Renal cortical epithelial cell (primary cell): ENCODE data around the gene LHFPL2. TPM values are rescaled to one million over a fixed set of nuclear protein-coding genes. Genes with fewer than 3 reads are reported as not detected.
A peak's percentile ranks its signal among the peaks of the same experiment; 100 is the strongest.

Experiments
- DNase-seq: peaks from one replicate; pipeline ENCODE4 v3.0.0-alpha.2; 2011; ENCODE audit warnings: low read depth
- total RNA-seq: library from RNA; depleted of rRNA; stranded (reverse); fragments of >200 nt; gene quantifications from 2 replicates; pipeline ENCODE4 v1.2.3, GENCODE V29; 2014

Gene LHFPL2
- total RNA-seq, 1 donor from 2014 or later = 19.2 TPM

- peak; percentile 90 for DNase-seq
These were observed 143.6 kb downstream of the LHFPL2 start for GRCh38 chr5:78504704-78505677.

GRCh38 chr5:78503958-78504653, 144.5 kb downstream of the LHFPL2 start:
- no peak for DNase-seq

- peak; percentile 53 for DNase-seq
These were observed 146.9 kb downstream of the LHFPL2 start for GRCh38 chr5:78501411-78502352.

GRCh38 chr5:78500871-78501270, 147.7 kb downstream of the LHFPL2 start:
- DNase-seq = no peak

GRCh38 chr5:78500028-78500427, 148.5 kb downstream of the LHFPL2 start:
- DNase-seq = no peak

- DNase-seq = no peak
These were observed 149.1 kb downstream of the LHFPL2 start for GRCh38 chr5:78499485-78499884.

- DNase-seq = no peak
These were observed 150.7 kb downstream of the LHFPL2 start for GRCh38 chr5:78497573-78498533.

GRCh38 chr5:78496373-78496772, 152.2 kb downstream of the LHFPL2 start:
- peak; percentile 68 for DNase-seq

- DNase-seq = no peak
These were observed 152.8 kb downstream of the LHFPL2 start for GRCh38 chr5:78495800-78496199.

- peak; percentile 26 for DNase-seq
These were observed 155.9 kb downstream of the LHFPL2 start for GRCh38 chr5:78492650-78493049.

GRCh38 chr5:78492224-78492623, 156.3 kb downstream of the LHFPL2 start:
- no peak for DNase-seq

- peak; percentile 43 for DNase-seq
These were observed 157.7 kb downstream of the LHFPL2 start for GRCh38 chr5:78490709-78491485.

GRCh38 chr5:78487846-78488245, 160.7 kb downstream of the LHFPL2 start:
- no peak for DNase-seq

- DNase-seq = no peak
These were observed 162.4 kb downstream of the LHFPL2 start for GRCh38 chr5:78486218-78486617.

GRCh38 chr5:78483809-78484521, 164.6 kb downstream of the LHFPL2 start:
- peak; percentile 60 for DNase-seq

GRCh38 chr5:78482948-78483347, 165.6 kb downstream of the LHFPL2 start:
- DNase-seq = no peak

GRCh38 chr5:78476795-78477194, 171.8 kb downstream of the LHFPL2 start:
- no peak for DNase-seq

GRCh38 chr5:78475370-78475769, 173.2 kb downstream of the LHFPL2 start:
- DNase-seq = no peak

- no peak for DNase-seq
These were observed 174.8 kb downstream of the LHFPL2 start for GRCh38 chr5:78473751-78474150.
